Large intestine (tissue), 3 donors: ENCODE results near the gene LAPTM5. TPM values are rescaled to one million over a fixed set of nuclear protein-coding genes. Genes with fewer than 3 reads are reported as not detected.
A peak's percentile ranks its signal among the peaks of the same experiment; 100 is the strongest.

Source experiments
- DNase-seq, 2 donors: peaks; one replicate each; pipeline versions ENCODE4 v3.0.0 to v3.0.0-alpha.2; 2013
- H3K27ac ChIP-seq: one replicate; pipeline ENCODE4 v1.5.1; 2013; ENCODE audit warnings: low read length
- H3K27me3 ChIP-seq: 2 replicates; pipeline ENCODE4 v1.6.1; 2013; ENCODE audit warnings: low read length; ENCODE audit not compliant: control insufficient read depth, insufficient read depth
- H3K36me3 ChIP-seq: 2 replicates; pipeline ENCODE4 v1.6.1; 2013; ENCODE audit warnings: low read length; ENCODE audit not compliant: control insufficient read depth, insufficient read depth
- H3K4me1 ChIP-seq: one replicate; pipeline ENCODE4 v1.6.1; 2013; ENCODE audit warnings: low read length; ENCODE audit not compliant: control insufficient read depth, insufficient read depth
- H3K4me3 ChIP-seq: one replicate; pipeline ENCODE4 v1.5.1; 2013; ENCODE audit warnings: low read length
- H3K9me3 ChIP-seq: one replicate; pipeline ENCODE4 v1.6.1; 2013; ENCODE audit warnings: mild to moderate bottlenecking, low read depth, low read length, moderate library complexity; ENCODE audit not compliant: control insufficient read depth
- WGBS: methylation state at CpG from one replicate; pipeline ENCODE4 v1.1.5; 2013; ENCODE audit warnings: low lambda C conversion rate; ENCODE audit not compliant: insufficient coverage; 5-methylcytosine and 5-hydroxymethylcytosine counted together
- polyA plus RNA-seq: library from polyadenylated mRNA; unstranded; fragments of 120-200 nt; gene quantifications from one replicate; pipeline ENCODE4 v1.2.1, GENCODE V29; 2013

Gene LAPTM5
- polyA plus RNA-seq, 1 donor, result 39.9 TPM

GRCh38 chr1:30728340-30728739, 29.2 kb downstream of the LAPTM5 start:
- Histone ChIP-seq H3K27ac (peak overlapping the region; percentile 77), H3K4me3 (no peak overlapping the region), H3K4me1 (peaks cover 41% of the 10 kb centered on the region), H3K27me3 (no peaks in the 10 kb centered on the region), H3K9me3 (no peaks in the 10 kb centered on the region), H3K36me3 (peaks cover 13% of the 10 kb centered on the region)
- DNase-seq, result no peak
- WGBS, result 80% methylated on average over 1 of the region's 8 CpGs

GRCh38 chr1:30727824-30728223, 29.8 kb downstream of the LAPTM5 start:
- Histone ChIP-seq H3K9me3 (no peaks in the 10 kb centered on the region), H3K27me3 (no peaks in the 10 kb centered on the region), H3K4me3 (no peak overlapping the region), H3K27ac (peak overlapping the region; percentile 77), H3K4me1 (peaks cover 41% of the 10 kb centered on the region), H3K36me3 (peaks cover 16% of the 10 kb centered on the region)
- peak; percentile 74 to 87 for DNase-seq
- no CpG with 5 or more reads among the region's 2 CpGs for WGBS

- H3K4me1 ChIP-seq, result peaks cover 47% of the 10 kb centered on the region
- WGBS, result 30% methylated on average over 2 of the region's 15 CpGs
These were observed 30.5 kb downstream of the LAPTM5 start for GRCh38 chr1:30726773-30727684.

GRCh38 chr1:30726236-30726635, 31.3 kb downstream of the LAPTM5 start:
- Histone ChIP-seq H3K9me3 (no peaks in the 10 kb centered on the region), H3K27me3 (no peaks in the 10 kb centered on the region), H3K4me1 (peaks cover 50% of the 10 kb centered on the region), H3K27ac (no peak overlapping the region), H3K4me3 (no peak overlapping the region), H3K36me3 (peaks cover 27% of the 10 kb centered on the region)
- DNase-seq, result no peak
- WGBS, result 80% methylated on average over 2 of the region's 7 CpGs

More at GRCh38 chr1:30726773-30727684, 30.5 kb downstream of the LAPTM5 start:
- peaks cover 22% of the 10 kb centered on the region for H3K36me3 ChIP-seq
- no peaks in the 10 kb centered on the region for H3K9me3 ChIP-seq
- no peak for DNase-seq
- peak overlapping the region; percentile 77 for H3K27ac ChIP-seq
- no peaks in the 10 kb centered on the region for H3K27me3 ChIP-seq
- H3K4me3 ChIP-seq, result no peak overlapping the region

- Histone ChIP-seq H3K27ac (no peak overlapping the region), H3K9me3 (no peaks in the 10 kb centered on the region), H3K4me1 (peaks cover 47% of the 10 kb centered on the region), H3K36me3 (peaks cover 27% of the 10 kb centered on the region), H3K27me3 (no peaks in the 10 kb centered on the region), H3K4me3 (no peak overlapping the region)
- DNase-seq, result no peak
- WGBS, result no CpG with 5 or more reads among the region's 17 CpGs
These were observed 32.0 kb downstream of the LAPTM5 start for GRCh38 chr1:30725450-30726095.

- Histone ChIP-seq H3K36me3 (peaks cover 27% of the 10 kb centered on the region), H3K9me3 (no peaks in the 10 kb centered on the region), H3K4me3 (no peak overlapping the region), H3K27me3 (no peaks in the 10 kb centered on the region), H3K4me1 (peaks cover 43% of the 10 kb centered on the region), H3K27ac (no peak overlapping the region)
- WGBS, result no CpG with 5 or more reads among the region's 5 CpGs
- DNase-seq, result no peak
These were observed 32.7 kb downstream of the LAPTM5 start for GRCh38 chr1:30724655-30725421.

- no peak overlapping the region for H3K4me3 ChIP-seq
- DNase-seq, result no peak
- H3K27ac ChIP-seq, result no peak overlapping the region
- WGBS, result no CpG with 5 or more reads among the region's 2 CpGs
- H3K27me3 ChIP-seq, result no peaks in the 10 kb centered on the region
- H3K9me3 ChIP-seq, result no peaks in the 10 kb centered on the region
- H3K4me1 ChIP-seq, result peaks cover 43% of the 10 kb centered on the region
- H3K36me3 ChIP-seq, result peaks cover 27% of the 10 kb centered on the region
These were observed 33.4 kb downstream of the LAPTM5 start for GRCh38 chr1:30724175-30724574.

GRCh38 chr1:30723331-30723755, 34.2 kb downstream of the LAPTM5 start, which contains the start of gene MATN1:
TSS of gene MATN1 (minus strand) at chr1:30723585. CDS start at chr1:30723551, 34 bp downstream.
- DNase-seq, result no peak
- Histone ChIP-seq H3K4me1 (peaks cover 41% of the 10 kb centered on the region), H3K27ac (no peak within 1 kb of the TSS), H3K4me3 (no peak within 1 kb of the TSS), H3K36me3 (peaks cover 27% of the 10 kb centered on the region), H3K27me3 (no peaks in the 10 kb centered on the region), H3K9me3 (peaks cover 6% of the 10 kb centered on the region)
- no CpG with 5 or more reads among the region's 14 CpGs for WGBS

GRCh38 chr1:30721812-30722537, 35.6 kb downstream of the LAPTM5 start:
- peak; percentile 44 to 73 for DNase-seq
- Histone ChIP-seq H3K9me3 (peaks cover 9% of the 10 kb centered on the region), H3K4me1 (peaks cover 27% of the 10 kb centered on the region), H3K4me3 (no peak overlapping the region), H3K27ac (no peak overlapping the region), H3K27me3 (no peaks in the 10 kb centered on the region), H3K36me3 (peaks cover 27% of the 10 kb centered on the region)
- no CpG with 5 or more reads among the region's 9 CpGs for WGBS
